Upper lobe of left lung (tissue), 6 donors: ENCODE results near the gene ADGRL3. TPM values are rescaled to one million over a fixed set of nuclear protein-coding genes. Genes with fewer than 3 reads are reported as not detected.
"Not testable (repeated sequence)": the region's sequence is repeated elsewhere in the genome, so short reads cannot be mapped to it uniquely, and the experiment has no call there.

Experiments used
- ATAC-seq, 2 donors: fragments of 200-7000 bp; cut with Tn5 transposase; one replicate each; pipeline ENCODE4 v1.9.1; 2022; ENCODE audit warnings: mild to moderate bottlenecking in 2 of 2, moderate library complexity in 2 of 2; ENCODE audit not compliant: low FRiP score in 2 of 2
- DNase-seq, 2 donors: peaks; one replicate each; pipeline ENCODE4 v3.0.0-alpha.2; 2019 to 2020
- H3K27ac ChIP-seq, 4 donors: fragments of 200-600 bp; sonication (generic); one replicate each; pipeline ENCODE4 v1.5.1; 2016 to 2019
- H3K27me3 ChIP-seq, 4 donors: fragments of 200-600 bp; sonication (generic); one replicate each; pipeline ENCODE4 v1.5.1; 2017 to 2019
- H3K36me3 ChIP-seq, 4 donors: fragments of 200-600 bp; sonication (generic); one replicate each; pipeline ENCODE4 v1.5.1; 2016 to 2019
- H3K4me1 ChIP-seq, 4 donors: fragments of 200-600 bp; sonication (generic); one replicate each; pipeline ENCODE4 v1.5.1; 2018 to 2019
- H3K4me3 ChIP-seq, 4 donors: fragments of 200-600 bp; sonication (generic); one replicate each; pipeline ENCODE4 v1.5.1; 2017 to 2019; ENCODE audit warnings: mild to moderate bottlenecking in 2 of 4, moderate library complexity in 1 of 4
- H3K9me3 ChIP-seq, 4 donors: fragments of 200-600 bp; sonication (generic); one replicate each; pipeline ENCODE4 v1.5.1; 2018 to 2019
- CTCF ChIP-seq, 6 experiments: fragments of 450-650 bp in 4 of 6; fragments of 200-600 bp in 2 of 6; sonication (generic) in 2 of 6; IDR thresholded peaks; one replicate each; pipeline ENCODE4 v1.5.1; 2016 to 2019; ENCODE audit warnings: antibody characterized with exemption in 6 of 6
- EP300 ChIP-seq, 4 donors: sonication (generic); formaldehyde crosslinking; IDR thresholded peaks; one replicate each; pipeline ENCODE4 v1.5.1; 2017; ENCODE audit warnings: antibody characterized with exemption in 4 of 4, control low read depth in 2 of 4
- POLR2A ChIP-seq, 4 donors: fragments of 450-650 bp; IDR thresholded peaks; one replicate each; pipeline ENCODE4 v1.5.1; 2016 to 2017; ENCODE audit warnings: antibody characterized with exemption in 4 of 4, mild to moderate bottlenecking in 2 of 4
- POLR2AphosphoS5 ChIP-seq, 2 donors: sonication (generic); formaldehyde crosslinking; IDR thresholded peaks; one replicate each; pipeline ENCODE4 v1.5.1; 2017; ENCODE audit warnings: antibody characterized with exemption in 2 of 2
- WGBS, 2 donors: methylation state at CpG; one replicate each; pipeline ENCODE4 v1.1.5; 2017 to 2018; 5-methylcytosine and 5-hydroxymethylcytosine counted together
- total RNA-seq, 6 donors: library from RNA; depleted of rRNA in 4 of 6; stranded (reverse); fragments of >200 nt in 4 of 6; gene quantifications; one replicate each; pipeline versions ENCODE4 v1.1.0 to v1.2.1, GENCODE V29; 2016 to 2021
- donor health status: DM: no; HTN: no; CAD: no; lungs with moderate emphysema.
- donor health status: DM: no; HTN: yes; CAD: no; lungs with severe emphysema.

Gene ADGRL3
- total RNA-seq, 6 donors from 2014 or later: 1.0 to 8.5 (median 2.9) TPM

GRCh38 chr4:61758596-61758995 lies 558.5 kb downstream of the ADGRL3 start:
- H3K27ac ChIP-seq, H3K4me3 ChIP-seq, H3K27me3 ChIP-seq, DNase-seq, H3K36me3 ChIP-seq, ATAC-seq, H3K4me1 ChIP-seq: not testable (repeated sequence)
- peaks cover 0 to 11% (median 0%) of the 10 kb centered on the region in 4 donors for H3K9me3 ChIP-seq
- WGBS, 2 donors: 71 to 86% methylated on average over 1 of the region's 1 CpG

- not testable (repeated sequence) for H3K4me3 ChIP-seq, H3K4me1 ChIP-seq, H3K36me3 ChIP-seq, H3K27ac ChIP-seq, ATAC-seq, H3K27me3 ChIP-seq, DNase-seq
- peaks cover 0 to 11% (median 0%) of the 10 kb centered on the region in 4 donors for H3K9me3 ChIP-seq
- 85 to 96% methylated on average over 7 of the region's 7 CpGs for WGBS, 2 donors
These were observed 559.1 kb downstream of the ADGRL3 start for GRCh38 chr4:61759245-61759644.

- peaks cover 0 to 11% (median 0%) of the 10 kb centered on the region in 4 donors for H3K9me3 ChIP-seq
- not testable (repeated sequence) for H3K36me3 ChIP-seq, H3K4me1 ChIP-seq, ATAC-seq, H3K4me3 ChIP-seq, H3K27ac ChIP-seq, DNase-seq, H3K27me3 ChIP-seq
- 93 to 95% methylated on average over 4 of the region's 4 CpGs for WGBS, 2 donors
These were observed 559.8 kb downstream of the ADGRL3 start for GRCh38 chr4:61759885-61760284.

- Histone ChIP-seq H3K36me3 (no peaks in the 10 kb centered on the region), H3K9me3 (peaks cover 0 to 11% (median 0%) of the 10 kb centered on the region in 4 donors), H3K27me3 (no peaks in the 10 kb centered on the region), H3K4me1 (no peaks in the 10 kb centered on the region), H3K27ac (no peak overlapping the region), H3K4me3 (no peak overlapping the region)
- DNase-seq (no peak), ATAC-seq (no peak)
- TF ChIP-seq EP300 (IDR thresholded peaks at IDR 0.05): no peak
- no peak for TF ChIP-seq POLR2AphosphoS5 (IDR thresholded peaks at IDR 0.05)
- no peak for TF ChIP-seq POLR2A (IDR thresholded peaks at IDR 0.05)
- TF ChIP-seq CTCF (IDR thresholded peaks at IDR 0.05): no peak
- WGBS, 2 donors: 94 to 95% methylated on average over 2 of the region's 2 CpGs
These were observed 560.7 kb downstream of the ADGRL3 start for GRCh38 chr4:61760820-61761219.

GRCh38 chr4:61762722-61763627 lies 562.8 kb downstream of the ADGRL3 start:
- Histone ChIP-seq H3K36me3 (no peaks in the 10 kb centered on the region), H3K4me1 (no peaks in the 10 kb centered on the region), H3K4me3 (no peak overlapping the region), H3K27ac (no peak overlapping the region), H3K27me3 (no peaks in the 10 kb centered on the region), H3K9me3 (peaks cover 0 to 11% (median 0%) of the 10 kb centered on the region in 4 donors)
- ATAC-seq: no peak
- TF ChIP-seq POLR2AphosphoS5 (IDR thresholded peaks at IDR 0.05): no peak
- TF ChIP-seq POLR2A (IDR thresholded peaks at IDR 0.05): no peak
- no peak for TF ChIP-seq EP300 (IDR thresholded peaks at IDR 0.05)
- TF ChIP-seq CTCF (IDR thresholded peaks at IDR 0.05): no peak
- DNase-seq: no peak
- WGBS, 2 donors: 89 to 92% methylated on average over 5 of the region's 5 CpGs

GRCh38 chr4:61763682-61764081 lies 563.6 kb downstream of the ADGRL3 start:
- H3K4me1 ChIP-seq: no peaks in the 10 kb centered on the region
- no peak for DNase-seq
- H3K27me3 ChIP-seq: no peaks in the 10 kb centered on the region
- no peak overlapping the region for H3K4me3 ChIP-seq
- ATAC-seq: no peak
- H3K9me3 ChIP-seq: peaks cover 0 to 11% (median 0%) of the 10 kb centered on the region in 4 donors
- H3K27ac ChIP-seq: no peak overlapping the region
- H3K36me3 ChIP-seq: no peaks in the 10 kb centered on the region
- TF ChIP-seq CTCF (IDR thresholded peaks at IDR 0.05) (no peak), POLR2AphosphoS5 (IDR thresholded peaks at IDR 0.05) (no peak), POLR2A (IDR thresholded peaks at IDR 0.05) (no peak), EP300 (IDR thresholded peaks at IDR 0.05) (no peak)

GRCh38 chr4:61764090-61764489 lies 564.0 kb downstream of the ADGRL3 start:
- 89 to 94% methylated on average over 9 of the region's 9 CpGs for WGBS, 2 donors
- not testable (repeated sequence) for H3K27ac ChIP-seq

GRCh38 chr4:61769444-61770167 lies 569.5 kb downstream of the ADGRL3 start:
- not testable (repeated sequence) for H3K27ac ChIP-seq, H3K4me3 ChIP-seq, DNase-seq, H3K36me3 ChIP-seq, H3K4me1 ChIP-seq, ATAC-seq, H3K9me3 ChIP-seq, H3K27me3 ChIP-seq
- 87 to 89% methylated on average over 12 to 14 of the region's 14 CpGs for WGBS, 2 donors

More at GRCh38 chr4:61764090-61764489, 564.0 kb downstream of the ADGRL3 start:
- H3K4me3 ChIP-seq, DNase-seq, H3K36me3 ChIP-seq, ATAC-seq, H3K27me3 ChIP-seq, H3K4me1 ChIP-seq: not testable (repeated sequence)
- H3K9me3 ChIP-seq: peaks cover 0 to 11% (median 0%) of the 10 kb centered on the region in 4 donors
